Type B pancreatic cell (in vitro differentiated cells): ENCODE data around the gene S100Z. TPM values are rescaled to one million over a fixed set of nuclear protein-coding genes. Genes with fewer than 3 reads are reported as not detected.
"Not testable (repeated sequence)": the region's sequence is repeated elsewhere in the genome, so short reads cannot be mapped to it uniquely, and the experiment has no call there.

Experiments used
- DNase-seq: peaks from one replicate; pipeline ENCODE4 v3.0.0; 2021; ENCODE audit warnings: mixed read lengths; ENCODE audit not compliant: unreplicated experiment; ENCODE audit errors: extremely low spot score
- H3K27ac Mint-ChIP-seq: 2 replicates; pipeline ENCODE4 v1.8.0; 2021; ENCODE audit warnings: mild to moderate bottlenecking, mixed read lengths
- H3K27me3 Mint-ChIP-seq: 2 replicates; pipeline ENCODE4 v1.8.0; 2021; ENCODE audit warnings: mixed read lengths
- H3K36me3 Mint-ChIP-seq: 2 replicates; pipeline ENCODE4 v1.8.0; 2021; ENCODE audit warnings: mixed read lengths
- H3K4me1 Mint-ChIP-seq: one replicate; pipeline ENCODE4 v1.8.0; 2021; ENCODE audit warnings: mixed read lengths; ENCODE audit not compliant: unreplicated experiment
- H3K4me3 Mint-ChIP-seq: 2 replicates; pipeline ENCODE4 v1.8.0; 2021; ENCODE audit warnings: mild to moderate bottlenecking, mixed read lengths
- H3K9me3 Mint-ChIP-seq: 2 replicates; pipeline ENCODE4 v1.8.0; 2021; ENCODE audit warnings: mixed read lengths
- CTCF ChIP-seq: fragments of 200-600 bp; sonication (generic); conservative IDR thresholded peaks from 2 replicates; pipeline ENCODE4 v1.5.0; 2021; ENCODE audit warnings: antibody characterized with exemption, mild to moderate bottlenecking
- total RNA-seq: library from RNA; stranded (reverse); gene quantifications from 2 replicates; pipeline ENCODE4 v1.2.1, GENCODE V29; 2021; ENCODE audit warnings: low replicate concordance

S100Z gene
- total RNA-seq, 1 donor from 2014 or later: 0.56 TPM

- H3K4me1 Mint-ChIP-seq: peaks cover 20% of the 10 kb centered on the region
- H3K27ac Mint-ChIP-seq: peak overlapping the region; percentile 73
- peak overlapping the region; percentile 89 for H3K4me3 Mint-ChIP-seq
- no peak for DNase-seq
- H3K36me3 Mint-ChIP-seq: no peaks in the 10 kb centered on the region
- H3K27me3 Mint-ChIP-seq: peaks cover 65% of the 10 kb centered on the region
- TF ChIP-seq CTCF: no peak
- no peaks in the 10 kb centered on the region for H3K9me3 Mint-ChIP-seq
These were observed 29.8 kb upstream of the S100Z start for GRCh38 chr5:76819851-76820525.

- no peaks in the 10 kb centered on the region for H3K9me3 Mint-ChIP-seq
- peaks cover 62% of the 10 kb centered on the region for H3K27me3 Mint-ChIP-seq
- H3K36me3 Mint-ChIP-seq: no peaks in the 10 kb centered on the region
- no peak for DNase-seq
- peak overlapping the region; percentile 73 for H3K27ac Mint-ChIP-seq
- no peak for TF ChIP-seq CTCF
- H3K4me1 Mint-ChIP-seq: peaks cover 20% of the 10 kb centered on the region
- peak overlapping the region; percentile 89 for H3K4me3 Mint-ChIP-seq
These were observed 29.3 kb upstream of the S100Z start for GRCh38 chr5:76820526-76820890.

GRCh38 chr5:76821136-76821535 lies 28.7 kb upstream of the S100Z start:
- H3K4me3 Mint-ChIP-seq: peak overlapping the region; percentile 89

GRCh38 chr5:76822105-76822731 lies 27.6 kb upstream of the S100Z start:
- not testable (repeated sequence) for H3K27ac Mint-ChIP-seq, H3K36me3 Mint-ChIP-seq, DNase-seq, H3K9me3 Mint-ChIP-seq
- Mint-ChIP-seq H3K27me3 (peaks cover 45% of the 10 kb centered on the region), H3K4me1 (peaks cover 20% of the 10 kb centered on the region), H3K4me3 (peak overlapping the region; percentile 44)

More at GRCh38 chr5:76821136-76821535, 28.7 kb upstream of the S100Z start:
- Mint-ChIP-seq H3K4me1 (peaks cover 20% of the 10 kb centered on the region), H3K9me3 (no peaks in the 10 kb centered on the region), H3K36me3 (no peaks in the 10 kb centered on the region), H3K27me3 (peaks cover 55% of the 10 kb centered on the region), H3K27ac (peak overlapping the region; percentile 73)
- DNase-seq: no peak
- no peak for TF ChIP-seq CTCF

GRCh38 chr5:76826416-76826815 lies 23.4 kb upstream of the S100Z start:
- not testable (repeated sequence) for H3K36me3 Mint-ChIP-seq, DNase-seq, H3K4me3 Mint-ChIP-seq, H3K4me1 Mint-ChIP-seq, H3K27me3 Mint-ChIP-seq, H3K9me3 Mint-ChIP-seq
- H3K27ac Mint-ChIP-seq: peak overlapping the region; percentile 15

GRCh38 chr5:76831110-76831452 lies 18.7 kb upstream of the S100Z start:
- Mint-ChIP-seq H3K36me3 (peaks cover 8% of the 10 kb centered on the region), H3K27ac (no peak overlapping the region), H3K9me3 (peaks cover 7% of the 10 kb centered on the region), H3K27me3 (no peaks in the 10 kb centered on the region), H3K4me1 (no peaks in the 10 kb centered on the region), H3K4me3 (no peak overlapping the region)
- DNase-seq: no peak
- no peak for TF ChIP-seq CTCF
